ENCODE measurements around the gene TM2D1.

The TM2D1 gene

DNA sequence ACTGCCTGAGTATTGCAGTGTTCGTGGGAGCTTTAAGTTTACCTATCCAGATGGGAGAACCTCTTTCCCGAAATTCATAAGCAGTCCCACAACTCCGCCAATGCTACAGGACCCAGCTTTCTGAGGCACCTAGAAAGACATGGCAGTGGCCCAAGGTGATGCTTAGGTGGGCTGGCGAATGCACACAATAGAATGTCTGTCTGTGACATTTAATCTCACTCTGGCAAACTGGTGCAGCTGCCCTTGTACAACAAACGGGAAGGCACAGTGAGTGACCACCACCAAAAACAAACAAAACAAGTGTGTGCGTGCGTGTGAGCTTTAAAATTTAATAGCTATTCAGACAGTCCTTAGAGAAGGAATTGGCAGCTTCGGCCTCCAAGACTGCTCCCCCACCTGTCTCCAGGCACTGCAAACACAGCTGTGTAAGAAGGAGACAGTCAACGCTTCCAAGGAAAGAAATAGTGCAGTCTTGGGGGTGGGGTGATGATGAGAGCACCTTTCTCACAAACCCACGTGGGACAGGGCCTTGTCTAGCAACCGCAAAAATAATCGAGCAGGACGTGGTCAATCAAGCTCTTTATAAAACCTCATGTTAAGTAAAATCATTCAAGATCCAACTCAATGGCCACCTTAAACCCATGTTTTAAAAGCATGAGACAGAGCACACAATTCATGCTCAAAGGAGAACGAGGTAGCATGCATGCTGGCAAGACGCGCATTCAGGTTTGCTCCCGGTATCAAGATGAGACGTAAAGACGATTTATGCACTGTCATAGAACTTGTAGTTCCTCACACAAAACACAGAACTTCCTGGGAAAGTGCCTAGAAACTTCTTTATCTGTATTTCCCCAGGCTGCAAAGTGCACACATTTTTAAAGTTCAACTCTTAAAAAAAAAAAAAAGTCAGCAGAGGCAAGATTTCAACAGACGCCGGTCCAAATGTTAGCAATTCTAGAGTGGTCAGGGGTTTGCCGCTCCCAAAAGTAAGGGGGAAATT lies 84.1 kb downstream of the TM2D1 start:
- no peaks in the 10 kb centered on the region for H3K9me3 ChIP-seq (ENCODE audit: low read length)
- H3K9ac ChIP-seq (ENCODE audit: low read length) = no peak overlapping the region
- H3K27ac ChIP-seq (ENCODE audit: low read depth, low read length) = peak overlapping the region; percentile 57
- H3K4me1 ChIP-seq (ENCODE audit: insufficient read depth, low read length) = peaks cover 18% of the 10 kb centered on the region
- H3K36me3 ChIP-seq (ENCODE audit: insufficient read depth, low read length) = no peaks in the 10 kb centered on the region
- no peak overlapping the region for H3K4me3 ChIP-seq (ENCODE audit: low read depth in 1 of 2, low read length in 2 of 2)
- no peaks in the 10 kb centered on the region for H3K27me3 ChIP-seq (ENCODE audit: control insufficient read depth in 1 of 2, insufficient read depth in 2 of 2, low read length in 2 of 2)

DNA sequence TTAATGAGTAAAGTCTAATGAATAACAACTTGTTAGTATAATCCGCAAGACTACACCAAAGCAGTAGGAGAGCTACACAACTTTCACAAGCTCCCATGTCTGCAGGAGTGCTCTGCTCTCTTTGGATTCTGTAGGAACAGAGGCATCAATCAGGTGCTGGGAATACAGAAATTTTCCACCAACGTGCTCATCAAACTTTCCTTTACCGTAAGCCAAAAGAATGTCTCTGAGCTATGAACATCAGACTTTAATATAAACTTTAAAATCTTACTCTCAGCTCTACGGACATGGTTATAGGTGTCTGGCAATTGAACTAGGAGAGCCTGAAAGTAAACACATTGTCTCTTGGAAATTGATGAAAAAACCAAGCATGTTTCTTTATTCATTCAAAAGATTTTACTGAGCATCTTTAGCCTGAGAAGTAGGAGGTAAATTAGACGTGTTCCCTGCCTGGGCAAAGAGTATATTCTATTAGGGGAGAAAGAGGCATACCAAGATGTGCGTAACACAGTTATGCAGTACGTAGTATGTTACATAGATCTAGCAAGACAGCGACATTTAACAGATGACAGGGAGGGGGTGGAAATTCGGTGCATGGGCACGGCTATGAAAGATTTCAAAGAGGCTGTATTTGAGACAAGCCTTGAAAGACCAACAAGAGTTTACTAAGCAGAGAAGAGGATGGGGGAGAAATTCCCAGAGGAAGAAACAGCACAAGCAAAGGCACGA lies 85.2 kb downstream of the TM2D1 start:
- H3K9ac ChIP-seq (ENCODE audit: low read length) = no peak overlapping the region
- H3K27me3 ChIP-seq (ENCODE audit: control insufficient read depth in 1 of 2, insufficient read depth in 2 of 2, low read length in 2 of 2) = no peaks in the 10 kb centered on the region
- H3K4me1 ChIP-seq (ENCODE audit: insufficient read depth, low read length) = peaks cover 18% of the 10 kb centered on the region
- no peaks in the 10 kb centered on the region for H3K9me3 ChIP-seq (ENCODE audit: low read length)
- H3K36me3 ChIP-seq (ENCODE audit: insufficient read depth, low read length) = no peaks in the 10 kb centered on the region
- H3K27ac ChIP-seq (ENCODE audit: low read depth, low read length) = peak overlapping the region; percentile 57
- no peak overlapping the region for H3K4me3 ChIP-seq (ENCODE audit: low read depth in 1 of 2, low read length in 2 of 2)

DNA sequence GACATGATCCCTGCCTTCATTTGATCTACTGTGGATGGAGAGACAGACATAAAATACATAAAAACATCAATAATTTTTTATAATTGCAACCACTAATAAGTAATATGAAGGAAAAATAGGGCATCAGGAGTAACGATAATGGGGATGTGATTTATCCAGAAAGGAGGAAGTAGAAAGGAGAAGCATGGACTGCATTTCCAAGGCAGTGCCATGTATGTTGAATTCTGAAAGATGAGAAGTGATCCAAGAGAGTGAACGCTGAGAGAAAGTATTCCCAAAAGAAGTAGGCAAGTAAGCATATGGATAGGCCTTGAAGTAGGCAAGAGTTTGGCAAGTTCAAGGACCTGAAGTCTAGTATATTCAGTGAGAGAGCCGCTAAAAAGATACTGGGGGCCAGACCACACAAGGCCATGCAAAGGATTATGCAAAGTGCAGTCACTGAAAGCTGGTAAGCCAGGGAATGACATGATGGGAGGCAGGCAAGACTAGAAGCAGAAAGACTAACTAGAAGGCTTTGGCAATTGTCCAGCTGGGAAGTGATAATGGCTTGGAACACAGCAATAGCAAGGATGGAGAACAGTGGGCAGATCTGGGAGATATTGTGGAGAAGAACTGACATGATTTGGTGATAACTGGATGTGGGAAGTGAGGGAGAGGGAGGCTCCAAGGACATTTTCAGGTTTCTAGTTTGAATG lies 85.9 kb downstream of the TM2D1 start:
- no peak overlapping the region for H3K9ac ChIP-seq (ENCODE audit: low read length)
- H3K36me3 ChIP-seq (ENCODE audit: insufficient read depth, low read length) = no peaks in the 10 kb centered on the region
- H3K9me3 ChIP-seq (ENCODE audit: low read length) = no peaks in the 10 kb centered on the region
- H3K4me1 ChIP-seq (ENCODE audit: insufficient read depth, low read length) = peaks cover 18% of the 10 kb centered on the region
- H3K27ac ChIP-seq (ENCODE audit: low read depth, low read length) = peak overlapping the region; percentile 57
- H3K27me3 ChIP-seq (ENCODE audit: control insufficient read depth in 1 of 2, insufficient read depth in 2 of 2, low read length in 2 of 2) = no peaks in the 10 kb centered on the region
- no peak overlapping the region for H3K4me3 ChIP-seq (ENCODE audit: low read depth in 1 of 2, low read length in 2 of 2)

DNA sequence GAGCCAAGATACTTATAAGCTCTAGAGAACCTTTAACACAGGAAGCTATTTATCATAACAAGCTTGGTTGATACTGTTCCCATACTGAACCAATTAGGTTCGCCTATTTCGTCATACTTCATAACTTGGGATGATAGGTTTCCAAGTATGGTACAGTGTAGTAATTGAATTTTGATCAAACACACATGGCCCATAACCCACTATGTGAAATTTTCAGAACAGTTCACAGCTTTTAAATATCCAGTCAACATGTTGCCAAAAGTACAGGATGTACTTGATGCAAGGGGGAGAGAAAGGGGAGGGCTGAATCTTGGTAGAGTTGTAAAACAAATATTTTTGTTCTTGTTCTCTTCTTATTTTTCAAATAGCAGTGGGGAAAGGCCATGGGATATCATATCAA lies 86.6 kb downstream of the TM2D1 start:
- H3K27ac ChIP-seq (ENCODE audit: low read depth, low read length) = no peak overlapping the region
- no peaks in the 10 kb centered on the region for H3K9me3 ChIP-seq (ENCODE audit: low read length)
- H3K9ac ChIP-seq (ENCODE audit: low read length) = no peak overlapping the region
- no peak overlapping the region for H3K4me3 ChIP-seq (ENCODE audit: low read depth in 1 of 2, low read length in 2 of 2)
- H3K36me3 ChIP-seq (ENCODE audit: insufficient read depth, low read length) = no peaks in the 10 kb centered on the region
- H3K4me1 ChIP-seq (ENCODE audit: insufficient read depth, low read length) = peaks cover 18% of the 10 kb centered on the region
- no peaks in the 10 kb centered on the region for H3K27me3 ChIP-seq (ENCODE audit: control insufficient read depth in 1 of 2, insufficient read depth in 2 of 2, low read length in 2 of 2)

GRCh38 chr1:61637470-61637869 lies 87.5 kb downstream of the TM2D1 start:
- no peaks in the 10 kb centered on the region for H3K27me3 ChIP-seq (ENCODE audit: control insufficient read depth in 1 of 2, insufficient read depth in 2 of 2, low read length in 2 of 2)
- H3K4me1 ChIP-seq (ENCODE audit: insufficient read depth, low read length) = peaks cover 18% of the 10 kb centered on the region
- no peak overlapping the region for H3K27ac ChIP-seq (ENCODE audit: low read depth, low read length)
- H3K9me3 ChIP-seq (ENCODE audit: low read length) = no peaks in the 10 kb centered on the region
- H3K36me3 ChIP-seq (ENCODE audit: insufficient read depth, low read length) = no peaks in the 10 kb centered on the region
- H3K9ac ChIP-seq (ENCODE audit: low read length) = no peak overlapping the region
- H3K4me3 ChIP-seq (ENCODE audit: low read depth in 1 of 2, low read length in 2 of 2) = no peak overlapping the region

GRCh38 chr1:61636814-61637213 lies 88.1 kb downstream of the TM2D1 start:
- Histone ChIP-seq H3K4me1 (ENCODE audit: insufficient read depth, low read length) (peaks cover 18% of the 10 kb centered on the region), H3K27me3 (ENCODE audit: control insufficient read depth in 1 of 2, insufficient read depth in 2 of 2, low read length in 2 of 2) (no peaks in the 10 kb centered on the region), H3K27ac (ENCODE audit: low read depth, low read length) (no peak overlapping the region), H3K4me3 (ENCODE audit: low read depth in 1 of 2, low read length in 2 of 2) (no peak overlapping the region), H3K9ac (ENCODE audit: low read length) (no peak overlapping the region), H3K9me3 (ENCODE audit: low read length) (no peaks in the 10 kb centered on the region), H3K36me3 (ENCODE audit: insufficient read depth, low read length) (no peaks in the 10 kb centered on the region)

- Histone ChIP-seq H3K36me3 (ENCODE audit: insufficient read depth, low read length) (no peaks in the 10 kb centered on the region), H3K9me3 (ENCODE audit: low read length) (no peaks in the 10 kb centered on the region), H3K27ac (ENCODE audit: low read depth, low read length) (no peak overlapping the region), H3K27me3 (ENCODE audit: control insufficient read depth in 1 of 2, insufficient read depth in 2 of 2, low read length in 2 of 2) (no peaks in the 10 kb centered on the region), H3K4me3 (ENCODE audit: low read depth in 1 of 2, low read length in 2 of 2) (no peak overlapping the region), H3K4me1 (ENCODE audit: insufficient read depth, low read length) (peaks cover 18% of the 10 kb centered on the region), H3K9ac (ENCODE audit: low read length) (no peak overlapping the region)
These were observed 88.6 kb downstream of the TM2D1 start for GRCh38 chr1:61636376-61636775.

- Histone ChIP-seq H3K36me3 (ENCODE audit: insufficient read depth, low read length) (no peaks in the 10 kb centered on the region), H3K4me1 (ENCODE audit: insufficient read depth, low read length) (peaks cover 17% of the 10 kb centered on the region), H3K27ac (ENCODE audit: low read depth, low read length) (no peak overlapping the region), H3K9ac (ENCODE audit: low read length) (no peak overlapping the region), H3K4me3 (ENCODE audit: low read depth in 1 of 2, low read length in 2 of 2) (no peak overlapping the region), H3K9me3 (ENCODE audit: low read length) (no peaks in the 10 kb centered on the region), H3K27me3 (ENCODE audit: control insufficient read depth in 1 of 2, insufficient read depth in 2 of 2, low read length in 2 of 2) (no peaks in the 10 kb centered on the region)
These were observed 89.4 kb downstream of the TM2D1 start for GRCh38 chr1:61635557-61635956.

DNA sequence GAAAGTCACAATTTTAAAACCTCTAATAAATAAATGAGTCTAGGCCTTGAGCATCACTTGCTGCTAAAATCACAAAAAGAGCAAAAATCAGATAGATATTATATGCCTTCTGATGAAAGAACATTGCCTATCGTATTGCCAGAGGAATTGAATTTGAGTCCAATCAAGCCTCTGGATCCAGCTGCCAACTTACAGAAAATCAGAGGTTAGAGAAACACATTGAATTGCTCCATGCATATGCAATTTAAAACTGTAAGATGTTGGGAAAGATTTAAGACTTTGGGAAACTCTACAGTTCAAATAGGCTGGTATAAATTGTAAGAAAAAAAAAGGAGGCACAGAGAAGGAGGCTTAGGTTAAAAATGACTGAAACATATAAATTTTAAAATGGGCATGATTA lies 93.5 kb downstream of the TM2D1 start:
- H3K27ac ChIP-seq (ENCODE audit: low read depth, low read length) = no peak overlapping the region
- no peak overlapping the region for H3K4me3 ChIP-seq (ENCODE audit: low read depth in 1 of 2, low read length in 2 of 2)
- no peaks in the 10 kb centered on the region for H3K4me1 ChIP-seq (ENCODE audit: insufficient read depth, low read length)
- H3K36me3 ChIP-seq (ENCODE audit: insufficient read depth, low read length) = no peaks in the 10 kb centered on the region
- H3K27me3 ChIP-seq (ENCODE audit: control insufficient read depth in 1 of 2, insufficient read depth in 2 of 2, low read length in 2 of 2) = no peaks in the 10 kb centered on the region
- H3K9ac ChIP-seq (ENCODE audit: low read length) = no peak overlapping the region
- H3K9me3 ChIP-seq (ENCODE audit: low read length) = no peaks in the 10 kb centered on the region

Data from muscle layer of colon (tissue), 2 donors.